MM.1S (cell line): ENCODE measurements around the gene LMBR1.

Source experiments
- DNase-seq: peaks from one replicate; pipeline ENCODE4 v3.0.0-alpha.2; 2015
- H2AFZ ChIP-seq: fragments of 300-600 bp; sonication (generic); 2 replicates; pipeline ENCODE4 v1.6.0; 2016; ENCODE audit warnings: antibody characterized with exemption, low read length
- H3F3A ChIP-seq: fragments of 300-600 bp; sonication (generic); 2 replicates; pipeline ENCODE4 v1.6.1; 2016; ENCODE audit warnings: mild to moderate bottlenecking, antibody characterized with exemption, low read length, moderate library complexity, mixed read lengths; ENCODE audit not compliant: insufficient read depth
- H3K27ac ChIP-seq: fragments of 300-600 bp; sonication (generic); 2 replicates; pipeline ENCODE4 v1.5.1; 2016; ENCODE audit warnings: mild to moderate bottlenecking, low read length
- H3K27me3 ChIP-seq: fragments of 300-600 bp; sonication (generic); replicated peaks from 2 replicates; pipeline ENCODE4 v1.6.0; 2016; ENCODE audit warnings: low read length; ENCODE audit not compliant: insufficient read depth
- H3K36me3 ChIP-seq: fragments of 300-600 bp; sonication (generic); replicated peaks from 2 replicates; pipeline ENCODE4 v1.6.1; 2016; ENCODE audit warnings: mild to moderate bottlenecking, low read length, mixed read lengths; ENCODE audit not compliant: insufficient read depth
- H3K4me1 ChIP-seq: fragments of 300-600 bp; sonication (generic); 2 replicates; pipeline ENCODE4 v1.6.1; 2016; ENCODE audit warnings: low read length, mixed read lengths
- H3K4me2 ChIP-seq: fragments of 300-600 bp; sonication (generic); 2 replicates; pipeline ENCODE4 v1.6.0; 2016; ENCODE audit warnings: low read depth, low read length
- H3K4me3 ChIP-seq: fragments of 300-600 bp; sonication (generic); 2 replicates; pipeline ENCODE4 v1.5.1; 2016; ENCODE audit warnings: low read length, mixed read lengths
- H3K79me2 ChIP-seq: fragments of 300-600 bp; sonication (generic); 2 replicates; pipeline ENCODE4 v1.6.1; 2016; ENCODE audit warnings: mixed run types, low read length, mixed read lengths
- H3K9ac ChIP-seq: fragments of 300-600 bp; sonication (generic); 2 replicates; pipeline ENCODE4 v1.6.1; 2016; ENCODE audit warnings: low read length, mixed read lengths
- H3K9me2 ChIP-seq: fragments of 300-600 bp; sonication (generic); replicated peaks from 2 replicates; pipeline ENCODE4 v1.6.1; 2016; ENCODE audit warnings: mild to moderate bottlenecking, low read length, mixed read lengths; ENCODE audit not compliant: insufficient read depth
- H3K9me3 ChIP-seq: fragments of 300-600 bp; sonication (generic); replicated peaks from 2 replicates; pipeline ENCODE4 v1.6.1; 2016; ENCODE audit warnings: mild to moderate bottlenecking, low read length, mixed read lengths; ENCODE audit not compliant: insufficient read depth
- H4K20me1 ChIP-seq: fragments of 300-600 bp; sonication (generic); 2 replicates; pipeline ENCODE4 v1.6.1; 2016; ENCODE audit warnings: mild to moderate bottlenecking, low read length, moderate library complexity, mixed read lengths; ENCODE audit not compliant: insufficient read depth
- EZH2 ChIP-seq: fragments of 300-600 bp; sonication (generic); optimal IDR thresholded peaks from 2 replicates; pipeline ENCODE3; 2017; ENCODE audit warnings: low read depth, mild to moderate bottlenecking, antibody characterized with exemption, low read length, mixed read lengths
- EZH2phosphoT487 ChIP-seq: fragments of 300-600 bp; sonication (generic); IDR thresholded peaks from 2 replicates; pipeline ENCODE4 v1.6.1; 2018; ENCODE audit warnings: antibody characterized with exemption, low read length
- TF ChIP-seq, protein P1 (sequence below): fragments of 300-600 bp; sonication (generic); IDR thresholded peaks from 2 replicates; pipeline ENCODE4 v1.5.1; 2016; ENCODE audit warnings: antibody characterized with exemption, low read length, mixed read lengths

LMBR1 gene

DNA sequence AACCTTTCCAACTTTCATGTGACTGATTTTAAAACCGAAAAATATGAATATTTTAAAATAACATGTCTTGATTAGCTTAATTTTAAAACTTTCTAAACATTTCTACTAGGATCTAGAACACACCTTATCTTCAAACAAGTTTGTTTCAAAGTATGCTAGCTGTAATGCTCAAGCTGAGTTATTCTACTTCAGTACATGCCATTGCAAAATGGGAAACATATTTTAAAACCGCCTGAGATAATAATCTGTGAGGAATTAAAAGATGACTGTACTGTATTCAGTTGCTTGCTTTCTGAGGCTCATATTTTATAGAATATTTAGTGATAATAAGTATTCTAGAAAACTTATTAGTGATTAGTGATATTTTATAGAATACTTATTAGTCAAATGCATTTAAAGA is 99.6 kb downstream of the LMBR1 start:
- no peak for DNase-seq
- H3K79me2 ChIP-seq = no peaks in the 10 kb centered on the region
- no peak overlapping the region for H3K27ac ChIP-seq
- H4K20me1 ChIP-seq = no peaks in the 10 kb centered on the region
- H3K4me3 ChIP-seq = no peak overlapping the region
- no peak overlapping the region for H2AFZ ChIP-seq
- no peak overlapping the region for H3K9ac ChIP-seq
- H3K4me2 ChIP-seq = no peak overlapping the region
- TF ChIP-seq EZH2 (no peak), EZH2phosphoT487 (no peak)
- TF ChIP-seq, protein P1, sequence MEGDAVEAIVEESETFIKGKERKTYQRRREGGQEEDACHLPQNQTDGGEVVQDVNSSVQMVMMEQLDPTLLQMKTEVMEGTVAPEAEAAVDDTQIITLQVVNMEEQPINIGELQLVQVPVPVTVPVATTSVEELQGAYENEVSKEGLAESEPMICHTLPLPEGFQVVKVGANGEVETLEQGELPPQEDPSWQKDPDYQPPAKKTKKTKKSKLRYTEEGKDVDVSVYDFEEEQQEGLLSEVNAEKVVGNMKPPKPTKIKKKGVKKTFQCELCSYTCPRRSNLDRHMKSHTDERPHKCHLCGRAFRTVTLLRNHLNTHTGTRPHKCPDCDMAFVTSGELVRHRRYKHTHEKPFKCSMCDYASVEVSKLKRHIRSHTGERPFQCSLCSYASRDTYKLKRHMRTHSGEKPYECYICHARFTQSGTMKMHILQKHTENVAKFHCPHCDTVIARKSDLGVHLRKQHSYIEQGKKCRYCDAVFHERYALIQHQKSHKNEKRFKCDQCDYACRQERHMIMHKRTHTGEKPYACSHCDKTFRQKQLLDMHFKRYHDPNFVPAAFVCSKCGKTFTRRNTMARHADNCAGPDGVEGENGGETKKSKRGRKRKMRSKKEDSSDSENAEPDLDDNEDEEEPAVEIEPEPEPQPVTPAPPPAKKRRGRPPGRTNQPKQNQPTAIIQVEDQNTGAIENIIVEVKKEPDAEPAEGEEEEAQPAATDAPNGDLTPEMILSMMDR = no peak
- H3K4me1 ChIP-seq = no peaks in the 10 kb centered on the region
- no peaks in the 10 kb centered on the region for H3K27me3 ChIP-seq
- no peaks in the 10 kb centered on the region for H3F3A ChIP-seq
- H3K9me3 ChIP-seq = no peaks in the 10 kb centered on the region
- H3K9me2 ChIP-seq = no peaks in the 10 kb centered on the region
- H3K36me3 ChIP-seq = no peaks in the 10 kb centered on the region

DNA sequence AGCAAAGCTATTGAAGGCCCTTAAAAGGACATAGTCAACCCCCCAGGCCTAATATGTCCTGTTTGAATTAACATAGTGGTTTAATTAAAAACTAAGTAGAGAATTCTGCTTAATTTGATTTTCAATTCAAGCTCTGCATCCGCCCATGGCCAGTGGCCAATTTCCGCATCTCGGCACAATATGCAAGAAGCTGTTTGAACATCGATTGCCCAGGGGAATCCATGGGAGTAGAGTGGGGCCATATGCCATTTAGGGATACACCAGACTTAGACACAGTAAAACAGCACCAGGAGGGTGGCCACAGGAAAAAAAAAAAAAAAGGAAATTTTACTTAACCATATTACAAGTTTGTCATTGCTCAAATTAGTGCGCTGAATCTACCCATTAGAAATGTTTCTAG is 100.4 kb downstream of the LMBR1 start:
- Histone ChIP-seq H3K4me1 (no peaks in the 10 kb centered on the region), H3K27me3 (no peaks in the 10 kb centered on the region), H3K4me2 (no peak overlapping the region), H3K9ac (no peak overlapping the region), H3K4me3 (no peak overlapping the region), H3K27ac (no peak overlapping the region), H4K20me1 (no peaks in the 10 kb centered on the region), H3F3A (no peaks in the 10 kb centered on the region), H3K9me3 (no peaks in the 10 kb centered on the region), H3K9me2 (no peaks in the 10 kb centered on the region), H3K36me3 (no peaks in the 10 kb centered on the region), H2AFZ (no peak overlapping the region), H3K79me2 (no peaks in the 10 kb centered on the region)
- DNase-seq = no peak
- TF ChIP-seq, protein P1 = no peak
- TF ChIP-seq EZH2 = no peak
- no peak for TF ChIP-seq EZH2phosphoT487

DNA sequence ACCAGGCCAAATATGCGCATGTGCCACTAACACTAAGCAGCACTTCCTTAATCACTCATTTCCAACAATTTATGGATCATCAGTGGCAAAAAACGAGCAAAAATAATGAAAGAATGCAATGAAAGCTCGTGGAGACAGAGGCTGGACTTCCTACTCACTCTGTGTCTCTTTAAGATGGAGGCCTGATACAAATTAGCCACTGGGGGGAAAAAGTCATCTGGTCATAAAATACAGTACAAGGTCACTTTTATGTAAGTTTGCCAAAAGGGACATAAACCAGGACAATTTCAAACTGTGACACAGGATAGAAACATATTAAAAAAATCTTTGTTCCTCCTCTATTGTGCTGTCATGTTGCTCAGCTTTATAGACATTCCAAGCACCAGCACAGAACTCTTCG is 101.7 kb downstream of the LMBR1 start:
- H3K27ac ChIP-seq = no peak overlapping the region
- H2AFZ ChIP-seq = no peak overlapping the region
- H3K9me2 ChIP-seq = no peaks in the 10 kb centered on the region
- H4K20me1 ChIP-seq = no peaks in the 10 kb centered on the region
- H3K4me3 ChIP-seq = no peak overlapping the region
- H3K9ac ChIP-seq = no peak overlapping the region
- H3K79me2 ChIP-seq = no peaks in the 10 kb centered on the region
- no peaks in the 10 kb centered on the region for H3F3A ChIP-seq
- no peak for DNase-seq
- H3K9me3 ChIP-seq = no peaks in the 10 kb centered on the region
- H3K4me2 ChIP-seq = no peak overlapping the region
- TF ChIP-seq, protein P1 = no peak
- H3K4me1 ChIP-seq = no peaks in the 10 kb centered on the region
- H3K27me3 ChIP-seq = no peaks in the 10 kb centered on the region
- no peaks in the 10 kb centered on the region for H3K36me3 ChIP-seq

DNA sequence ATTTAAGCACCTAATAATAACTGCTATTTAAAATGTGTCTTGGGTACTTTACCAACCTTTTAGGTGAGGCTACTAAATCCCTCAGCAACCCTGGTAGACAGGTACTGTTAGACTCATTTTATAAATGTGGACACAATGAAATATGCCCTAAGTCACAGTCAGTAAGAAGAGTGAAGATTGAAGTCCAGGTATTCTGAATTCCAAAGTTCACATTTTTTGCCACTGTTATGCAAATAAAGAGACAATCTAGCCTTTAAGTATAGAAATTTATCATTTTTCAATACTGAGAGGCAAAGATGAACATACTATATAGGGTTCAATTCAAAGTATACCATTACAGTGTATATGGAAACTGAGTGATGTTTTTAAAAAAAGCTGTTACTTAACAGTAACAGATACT is 102.7 kb downstream of the LMBR1 start:
- TF ChIP-seq EZH2 (no peak), EZH2phosphoT487 (no peak)
- TF ChIP-seq, protein P1 = no peak

More for the DNA sequence above, 102.7 kb downstream of the LMBR1 start:
- Histone ChIP-seq H3K79me2 (no peaks in the 10 kb centered on the region), H4K20me1 (no peaks in the 10 kb centered on the region), H3K36me3 (no peaks in the 10 kb centered on the region), H3K4me1 (no peaks in the 10 kb centered on the region), H3K9ac (no peak overlapping the region), H3K4me2 (no peak overlapping the region), H3K9me3 (no peaks in the 10 kb centered on the region), H3K27ac (no peak overlapping the region), H3K9me2 (no peaks in the 10 kb centered on the region), H3K4me3 (no peak overlapping the region), H3K27me3 (no peaks in the 10 kb centered on the region), H2AFZ (no peak overlapping the region), H3F3A (no peaks in the 10 kb centered on the region)
- DNase-seq = no peak
